Thoracic aorta (tissue), 2 donors: Measurements from ENCODE around the gene DSG2. TPM values are rescaled to one million over a fixed set of nuclear protein-coding genes. Genes with fewer than 3 reads are reported as not detected.

Experiments
- ATAC-seq: fragments of 150-250 bp; one replicate; pipeline ENCODE4 v1.8.0; 2017; ENCODE audit warnings: low read depth; ENCODE audit not compliant: insufficient number of reproducible peaks, low FRiP score
- DNase-seq: peaks from one replicate; pipeline ENCODE4 v3.0.0-alpha.2; 2020; ENCODE audit warnings: low spot score
- H3K27ac ChIP-seq, 2 donors: fragments of 200-600 bp; sonication (generic); 1 replicate in 1 of 2; 2 replicates in 1 of 2; pipeline ENCODE4 v1.5.1; 2016; ENCODE audit warnings: mild to moderate bottlenecking in 2 of 2, moderate library complexity in 2 of 2
- H3K27me3 ChIP-seq: fragments of 200-600 bp; sonication (generic); replicated peaks from 2 replicates; pipeline ENCODE4 v1.6.0; 2016; ENCODE audit warnings: mild to moderate bottlenecking; ENCODE audit not compliant: insufficient read depth
- H3K36me3 ChIP-seq: fragments of 200-600 bp; sonication (generic); one replicate; pipeline ENCODE4 v1.5.1; 2016
- H3K4me1 ChIP-seq, 2 donors: fragments of 200-600 bp; sonication (generic); 1 replicate in 1 of 2; 2 replicates in 1 of 2; pipeline versions ENCODE4 v1.5.1 to v1.6.0; 2016; ENCODE audit warnings: low read depth in 2 of 2, mild to moderate bottlenecking in 1 of 2; ENCODE audit not compliant: control insufficient read depth in 1 of 2
- H3K4me3 ChIP-seq: fragments of 200-600 bp; sonication (generic); 2 replicates; pipeline ENCODE4 v1.5.1; 2016; ENCODE audit warnings: mild to moderate bottlenecking
- H3K9me3 ChIP-seq: fragments of 200-600 bp; sonication (generic); 2 replicates; pipeline ENCODE4 v1.5.1; 2016
- total RNA-seq, 2 donors: library from RNA; depleted of rRNA; stranded (reverse); fragments of >200 nt; gene quantifications; one replicate each; pipeline versions ENCODE4 v1.1.0 to v1.2.3, GENCODE V29; 2016
- TF ChIP-seq, protein P1 (sequence below): fragments of 200-600 bp; sonication (generic); IDR thresholded peaks from one replicate; pipeline ENCODE4 v1.5.1; 2019; ENCODE audit warnings: antibody characterized with exemption

Gene DSG2
- total RNA-seq, 2 donors from 2014 or later, result 0.81 to 2.8 TPM

- no peak for ATAC-seq
- Histone ChIP-seq H3K27me3 (no peaks in the 10 kb centered on the region), H3K27ac (no peak within 1 kb of the TSS), H3K36me3 (no peaks in the 10 kb centered on the region), H3K9me3 (no peaks in the 10 kb centered on the region), H3K4me3 (no peak within 1 kb of the TSS), H3K4me1 (no peaks in the 10 kb centered on the region)
- no peak for DNase-seq
- TF ChIP-seq, protein P1, sequence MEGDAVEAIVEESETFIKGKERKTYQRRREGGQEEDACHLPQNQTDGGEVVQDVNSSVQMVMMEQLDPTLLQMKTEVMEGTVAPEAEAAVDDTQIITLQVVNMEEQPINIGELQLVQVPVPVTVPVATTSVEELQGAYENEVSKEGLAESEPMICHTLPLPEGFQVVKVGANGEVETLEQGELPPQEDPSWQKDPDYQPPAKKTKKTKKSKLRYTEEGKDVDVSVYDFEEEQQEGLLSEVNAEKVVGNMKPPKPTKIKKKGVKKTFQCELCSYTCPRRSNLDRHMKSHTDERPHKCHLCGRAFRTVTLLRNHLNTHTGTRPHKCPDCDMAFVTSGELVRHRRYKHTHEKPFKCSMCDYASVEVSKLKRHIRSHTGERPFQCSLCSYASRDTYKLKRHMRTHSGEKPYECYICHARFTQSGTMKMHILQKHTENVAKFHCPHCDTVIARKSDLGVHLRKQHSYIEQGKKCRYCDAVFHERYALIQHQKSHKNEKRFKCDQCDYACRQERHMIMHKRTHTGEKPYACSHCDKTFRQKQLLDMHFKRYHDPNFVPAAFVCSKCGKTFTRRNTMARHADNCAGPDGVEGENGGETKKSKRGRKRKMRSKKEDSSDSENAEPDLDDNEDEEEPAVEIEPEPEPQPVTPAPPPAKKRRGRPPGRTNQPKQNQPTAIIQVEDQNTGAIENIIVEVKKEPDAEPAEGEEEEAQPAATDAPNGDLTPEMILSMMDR, result no peak
Measured at GRCh38 chr18:31591628-31592027, 93.7 kb downstream of the DSG2 start, which contains the start of gene TTR. TSS of gene TTR (plus strand) at chr18:31591877. CDS start at chr18:31591903, 26 bp downstream.

GRCh38 chr18:31592506-31593157, 94.7 kb downstream of the DSG2 start:
- ATAC-seq (no peak), DNase-seq (no peak)
- Histone ChIP-seq H3K27me3 (no peaks in the 10 kb centered on the region), H3K9me3 (no peaks in the 10 kb centered on the region), H3K36me3 (no peaks in the 10 kb centered on the region), H3K4me1 (no peaks in the 10 kb centered on the region), H3K27ac (no peak overlapping the region), H3K4me3 (no peak overlapping the region)
- TF ChIP-seq, protein P1, result no peak

- TF ChIP-seq, protein P1, result no peak
- no peak overlapping the region for H3K4me3 ChIP-seq
- H3K27me3 ChIP-seq, result no peaks in the 10 kb centered on the region
- DNase-seq (no peak), ATAC-seq (no peak)
- no peaks in the 10 kb centered on the region for H3K4me1 ChIP-seq
- no peak overlapping the region for H3K27ac ChIP-seq
- H3K36me3 ChIP-seq, result no peaks in the 10 kb centered on the region
- no peaks in the 10 kb centered on the region for H3K9me3 ChIP-seq
Measured at GRCh38 chr18:31595121-31595771, 97.3 kb downstream of the DSG2 start.

GRCh38 chr18:31596081-31596872, 98.3 kb downstream of the DSG2 start:
- no peak overlapping the region for H3K27ac ChIP-seq
- no peak for ATAC-seq
- no peak overlapping the region for H3K4me3 ChIP-seq
- H3K27me3 ChIP-seq, result no peaks in the 10 kb centered on the region
- DNase-seq, result no peak
- TF ChIP-seq, protein P1, result no peak
- H3K4me1 ChIP-seq, result no peaks in the 10 kb centered on the region
- no peaks in the 10 kb centered on the region for H3K9me3 ChIP-seq
- H3K36me3 ChIP-seq, result no peaks in the 10 kb centered on the region
